Left renal pelvis (tissue), 4 donors: ENCODE measurements around the gene NUSAP1. TPM values are rescaled to one million over a fixed set of nuclear protein-coding genes. Genes with fewer than 3 reads are reported as not detected.
"Not testable (repeated sequence)": the region's sequence is repeated elsewhere in the genome, so short reads cannot be mapped to it uniquely, and the experiment has no call there.

Experiments
- DNase-seq, 4 donors: peaks; one replicate each; pipeline ENCODE4 v3.0.0-alpha.2; 2013; ENCODE audit warnings: low read depth in 4 of 4, low spot score in 3 of 4
- polyA plus RNA-seq, 4 donors: library from polyadenylated mRNA; unstranded; fragments of 120-200 nt; gene quantifications; one replicate each; pipeline ENCODE4 v1.2.1, GENCODE V29; 2013; ENCODE audit not compliant: insufficient read length in 4 of 4

Gene NUSAP1
- polyA plus RNA-seq, 4 donors: 89.9 to 101 (median 92.3) TPM

DNA sequence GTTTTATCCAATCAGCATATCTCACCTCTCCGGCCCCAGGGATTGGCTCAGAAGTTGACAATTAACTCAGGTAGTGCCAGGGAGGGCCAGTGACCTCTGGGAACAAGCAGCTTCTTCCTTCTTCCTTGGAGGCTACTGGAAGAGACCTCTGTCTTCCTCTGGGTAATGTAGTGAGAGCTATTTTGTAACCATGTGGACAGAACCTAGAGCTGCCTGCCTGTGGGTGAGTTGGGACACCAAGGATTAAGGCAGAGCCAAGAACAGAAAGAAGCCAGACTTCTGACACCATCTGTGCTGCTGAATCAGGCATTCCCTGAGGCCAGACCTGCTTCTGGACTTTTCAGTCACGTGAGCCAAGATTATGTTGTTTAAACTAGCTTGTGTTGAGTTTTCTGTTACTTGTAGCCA, 75.6 kb downstream of the NUSAP1 start:
- DNase-seq: no peak

DNA sequence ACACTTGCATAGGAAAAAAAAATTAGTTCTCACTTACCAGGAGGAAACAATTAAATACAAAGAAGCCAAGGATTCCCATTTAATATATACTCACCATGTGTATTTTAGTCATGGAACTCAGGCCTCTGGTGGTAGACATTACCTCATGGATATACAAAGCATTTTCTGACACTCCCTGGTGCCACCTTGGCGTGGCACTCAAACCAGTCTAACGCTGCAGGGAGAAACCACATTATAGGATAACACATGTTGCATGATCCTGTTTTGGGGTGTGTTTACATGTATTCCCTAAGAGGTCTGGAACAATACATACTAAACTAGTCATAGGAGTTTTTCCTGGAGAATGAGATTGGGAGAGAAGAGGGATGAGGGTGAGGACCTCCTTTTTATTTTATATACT, 78.3 kb downstream of the NUSAP1 start:
- no peak for DNase-seq

DNA sequence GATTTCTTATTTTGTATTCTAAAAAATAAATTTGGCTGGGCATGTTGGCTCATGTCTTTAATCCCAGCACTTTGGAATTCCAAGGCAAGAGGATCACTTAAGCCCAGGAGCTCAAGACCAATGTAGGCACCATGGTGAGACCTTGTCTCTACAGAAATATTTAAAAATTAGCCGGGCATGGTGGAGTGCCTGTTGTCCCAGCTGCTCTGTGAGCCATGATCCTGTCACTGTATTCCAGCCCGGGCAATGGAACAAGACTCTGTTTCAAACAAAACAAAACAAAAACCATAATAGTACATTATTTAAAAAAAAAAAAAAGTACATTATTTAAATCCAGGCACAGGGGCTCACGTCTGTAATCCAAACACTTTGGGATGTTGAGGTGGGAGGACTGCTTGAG, 78.8 kb downstream of the NUSAP1 start:
- no peak for DNase-seq

DNA sequence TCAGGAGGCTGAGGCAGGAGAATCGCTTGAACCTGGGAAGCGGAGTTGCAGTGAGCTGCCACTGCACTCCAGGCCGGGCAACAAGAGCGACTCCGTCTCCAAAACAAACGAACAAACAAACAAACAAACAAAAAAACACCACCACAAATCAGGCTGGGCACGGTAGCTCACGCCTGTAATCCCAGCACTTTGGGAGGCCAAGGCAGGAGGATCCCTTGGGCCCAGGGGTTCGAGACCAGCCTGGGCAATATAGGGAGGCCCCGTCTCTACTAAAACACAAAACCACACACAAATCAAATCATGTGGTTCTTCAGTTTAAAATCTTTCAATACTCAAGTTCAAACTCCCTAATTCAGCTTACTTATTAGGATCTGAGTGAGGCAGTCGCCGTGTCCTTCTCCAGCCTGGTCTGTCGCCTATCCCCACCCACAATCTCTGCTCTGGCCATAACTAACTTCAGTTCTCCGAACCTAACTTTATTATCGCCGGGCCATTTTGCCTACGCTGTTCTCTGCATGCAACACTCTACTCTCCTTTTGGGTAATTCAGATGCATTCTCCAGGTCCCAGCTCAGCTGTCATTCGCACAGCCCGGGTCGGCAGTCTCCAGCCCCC, 83.6 kb downstream of the NUSAP1 start:
- DNase-seq: peak in 1 of 4 donors; percentile 22

DNA sequence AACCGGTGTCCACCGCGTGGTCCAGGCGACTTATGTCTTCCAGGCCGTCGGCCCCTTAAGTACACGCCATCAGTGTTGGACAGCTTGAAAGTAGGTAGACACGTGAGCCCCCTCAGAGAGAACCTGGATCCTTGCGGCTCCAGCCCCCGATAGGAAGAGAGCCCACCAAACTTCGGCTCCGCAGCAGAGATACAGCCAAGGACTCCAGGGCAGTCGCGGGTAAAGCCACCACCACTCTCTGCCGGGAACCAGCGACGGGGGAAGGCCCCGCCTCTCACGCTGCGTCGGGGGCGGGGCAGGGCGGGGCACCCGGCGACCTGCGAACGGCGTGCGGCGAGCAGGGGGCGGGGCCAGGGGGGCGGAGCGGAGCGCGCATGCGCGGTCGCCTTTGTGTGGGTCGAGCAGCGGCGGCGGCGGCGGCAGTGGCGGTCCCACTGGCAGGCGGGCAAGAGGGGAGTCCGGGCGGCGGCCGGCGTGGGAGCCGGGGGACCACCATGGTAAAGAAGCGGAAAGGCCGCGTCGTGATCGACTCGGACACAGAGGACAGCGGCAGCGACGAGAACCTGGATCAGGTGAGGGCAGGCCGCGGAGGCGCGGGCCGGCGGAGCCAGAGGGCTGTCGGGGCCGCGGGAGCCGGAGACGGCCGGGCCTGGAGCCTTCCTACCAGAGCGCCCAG, 84.2 kb downstream of the NUSAP1 start, which contains the start of gene RTF1:
TSS of gene RTF1 (plus strand) at position 354 of the 676 bp plus-strand sequence. CDS start at position 375, 21 bp downstream.
- peak; percentile 80 to 84 (median 82) for DNase-seq

DNA sequence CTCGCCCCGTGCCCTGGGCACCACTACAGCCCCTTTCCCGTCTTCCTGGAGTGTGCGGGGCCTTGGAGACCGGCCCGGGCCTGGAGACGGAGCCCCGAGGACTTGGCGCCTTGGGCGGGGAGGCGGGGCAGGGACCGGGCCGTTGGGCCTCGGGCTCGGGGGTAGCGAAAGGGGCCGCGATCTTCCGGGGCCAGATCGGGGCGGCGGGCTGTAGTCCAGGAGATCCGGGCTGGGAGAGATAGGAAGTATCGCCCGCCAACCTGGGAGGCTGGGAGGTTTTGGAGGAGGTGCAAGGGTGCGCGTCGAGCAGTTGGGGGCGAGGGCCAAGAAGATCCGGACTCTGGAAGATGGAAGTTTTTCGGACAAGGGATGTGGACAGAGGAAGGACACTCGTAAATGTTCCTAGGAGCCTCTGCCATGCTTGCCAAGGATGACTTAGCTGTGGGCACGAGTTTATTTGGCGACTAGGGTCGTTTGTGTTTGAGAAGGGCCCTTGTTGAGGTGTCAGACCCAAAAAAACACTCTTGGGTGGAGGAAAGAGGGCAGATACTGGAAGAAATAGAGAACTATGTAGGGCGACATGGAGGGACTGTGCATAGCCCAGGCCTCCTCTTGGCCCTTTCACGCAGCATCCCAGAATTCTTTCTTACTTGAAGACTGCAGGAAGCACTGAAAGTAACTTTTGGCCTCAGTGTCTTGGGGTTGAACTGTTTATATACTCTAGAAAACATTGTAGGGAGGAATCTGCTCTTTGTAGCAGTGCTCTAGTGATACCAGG, 84.9 kb downstream of the NUSAP1 start:
- DNase-seq: peak; percentile 9 to 24 (median 20)

DNA sequence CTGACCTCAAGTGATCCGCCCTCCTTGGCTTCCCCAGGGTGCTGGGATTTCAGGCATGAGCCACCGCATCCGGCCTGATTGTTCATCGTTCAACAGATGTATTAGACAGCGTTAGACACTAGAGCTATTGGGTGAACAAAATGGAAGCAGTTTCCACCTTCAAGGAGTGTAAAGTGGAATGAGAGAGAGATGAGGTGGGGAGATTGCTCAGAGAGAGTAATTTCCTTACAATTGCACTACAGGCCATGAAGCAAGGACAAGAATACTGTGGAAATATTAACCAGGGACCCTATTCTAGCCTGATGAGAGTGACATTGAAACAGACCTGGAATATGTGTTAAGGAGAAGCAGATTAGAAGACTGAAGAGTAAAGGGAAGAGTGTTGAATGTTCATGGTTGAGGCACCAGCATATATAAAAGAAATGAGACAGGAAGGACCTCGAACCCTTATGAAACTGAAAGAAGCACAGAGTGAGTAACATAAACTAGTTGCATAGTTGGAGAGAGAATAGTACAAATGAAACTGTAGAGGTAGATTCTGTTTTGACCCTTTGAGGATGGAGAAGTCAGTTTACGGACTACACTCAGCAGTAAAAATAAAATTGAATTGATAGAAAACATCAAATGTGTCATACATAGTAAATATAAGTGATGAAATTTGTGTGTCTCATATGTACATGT, 91.4 kb downstream of the NUSAP1 start:
- DNase-seq: no peak

DNA sequence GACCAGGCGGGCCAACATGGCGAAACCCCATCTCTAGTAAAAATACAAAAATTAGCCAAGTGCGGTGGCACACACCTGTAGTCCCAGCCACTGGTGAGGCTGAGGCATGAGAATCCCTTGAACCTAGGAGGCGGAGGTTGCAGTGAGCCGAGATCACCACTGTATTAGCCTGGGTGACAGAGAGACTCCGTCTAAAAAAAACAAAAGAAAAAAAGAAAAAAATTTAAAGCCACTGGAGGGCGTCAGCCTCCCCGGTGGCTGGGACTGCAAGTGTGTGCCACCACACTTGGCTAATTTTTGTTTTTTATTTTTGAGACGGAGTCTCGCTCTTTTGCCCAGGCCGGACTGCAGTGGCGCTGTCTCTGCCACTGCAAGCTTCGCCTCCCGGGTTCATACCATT, 92.1 kb downstream of the NUSAP1 start:
- DNase-seq: no peak

DNA sequence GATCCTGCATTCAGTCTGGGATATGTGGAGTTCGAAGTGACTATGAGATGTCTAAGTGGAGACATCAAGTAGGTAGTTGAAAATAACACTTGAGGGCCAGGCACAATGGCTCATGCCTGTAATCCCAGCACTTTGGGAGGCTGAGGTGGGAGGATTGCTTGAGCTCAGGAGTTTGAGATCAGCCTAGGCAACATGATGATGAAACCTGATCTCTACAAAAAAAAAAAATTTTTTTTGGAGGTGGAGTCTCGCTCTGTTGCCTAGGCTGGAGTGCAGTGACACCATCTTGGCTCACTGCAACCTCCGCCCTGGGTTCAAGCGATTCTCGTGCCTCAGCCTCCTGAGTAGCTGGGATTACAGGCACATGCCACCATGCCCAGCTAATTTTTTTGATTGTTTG, 93.2 kb downstream of the NUSAP1 start:
- not testable (repeated sequence) for DNase-seq

DNA sequence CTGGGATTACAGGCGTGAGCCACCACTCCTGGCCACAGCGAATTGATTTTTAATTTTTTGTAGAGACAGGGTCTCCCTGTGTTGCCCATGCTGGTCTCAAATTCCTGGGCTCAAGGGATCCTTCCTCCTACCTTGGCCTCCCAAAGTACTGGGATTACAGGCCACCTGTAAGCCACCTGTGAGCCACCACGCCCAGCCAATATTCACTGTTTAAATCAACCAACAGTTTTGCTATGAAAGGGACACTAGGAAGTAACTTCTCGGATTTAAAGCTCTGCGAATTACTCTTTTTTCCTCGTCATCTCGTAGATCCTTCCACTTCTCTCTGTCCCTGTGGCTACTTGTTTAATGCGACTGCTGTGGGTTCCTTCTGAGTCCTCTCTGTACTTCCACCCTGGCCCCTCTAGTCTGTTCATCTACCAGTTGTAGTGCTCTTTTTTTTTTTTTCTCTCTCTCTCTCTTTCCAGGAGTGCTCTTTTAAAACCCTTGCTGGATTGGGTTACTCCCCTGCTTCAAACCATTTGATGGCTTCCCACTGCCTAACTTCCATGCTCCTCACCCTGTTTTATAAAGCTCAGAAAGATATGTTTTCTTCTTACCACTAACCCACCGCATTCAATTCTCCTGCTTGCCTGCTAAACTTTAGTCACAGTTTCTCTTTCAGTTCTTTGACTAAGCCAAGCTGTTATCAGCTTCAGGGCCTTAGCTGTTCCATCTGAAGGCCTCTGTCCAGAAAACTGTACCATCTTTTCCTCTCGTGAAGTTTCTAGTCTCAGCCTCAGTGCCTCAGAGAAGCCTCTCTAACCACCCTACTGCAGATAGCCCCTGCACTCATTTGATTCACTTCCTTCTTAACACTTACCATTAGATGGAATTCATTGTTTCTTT, 96.6 kb downstream of the NUSAP1 start:
- DNase-seq: no peak

Other genes starting within 250 kb of the NUSAP1 start
- gene INO80, start 216.6 kb upstream of the NUSAP1 start, polyA plus RNA-seq: 10 to 100 TPM; 14.3 to 23.2 (median 22.0) TPM
- gene EXD1, start 102.1 kb upstream of the NUSAP1 start, polyA plus RNA-seq: not detected
- gene CHP1, start 101.6 kb upstream of the NUSAP1 start, polyA plus RNA-seq: 10 to 100 TPM; 40.7 to 72.0 (median 61.7) TPM
- gene OIP5, start 290 bp upstream of the NUSAP1 start, polyA plus RNA-seq: 1 to 10 TPM; 7.5 to 9.6 (median 9.0) TPM
- gene NDUFAF1, start 69.6 kb downstream of the NUSAP1 start, polyA plus RNA-seq: 10 to 100 TPM; 17.4 to 31.5 (median 24.7) TPM
- gene RTF1, start 84.2 kb downstream of the NUSAP1 start, polyA plus RNA-seq: 10 to 100 TPM; 71.7 to 80.7 (median 73.4) TPM
- gene ITPKA, start 161.0 kb downstream of the NUSAP1 start, polyA plus RNA-seq: under 1 TPM; 0.53 to 0.95 (median 0.63) TPM
- gene LTK, start 180.9 kb downstream of the NUSAP1 start, polyA plus RNA-seq: 1 to 10 TPM in 3 of 4 donors, under 1 TPM in 1; 0.64 to 3.4 (median 2.0) TPM
- gene RPAP1, start 211.4 kb downstream of the NUSAP1 start, polyA plus RNA-seq: 10 to 100 TPM; 20.2 to 38.9 (median 32.2) TPM
- gene TYRO3, start 226.3 kb downstream of the NUSAP1 start, polyA plus RNA-seq: 100 to 1,000 TPM in 3 of 4 donors, 10 to 100 TPM in 1; 79.4 to 162 (median 138) TPM